Loucy (cell line): ENCODE data around the gene ZNF669.

Source experiments
- H2AFZ ChIP-seq: fragments of 200-600 bp; sonication (generic); 2 replicates; pipeline ENCODE4 v1.6.0; 2016; ENCODE audit warnings: antibody characterized with exemption, mild to moderate bottlenecking, low read length, moderate library complexity
- H3F3A ChIP-seq: fragments of 200-600 bp; 2 replicates; pipeline ENCODE4 v1.6.0; 2016; ENCODE audit warnings: antibody characterized with exemption, low read depth, mild to moderate bottlenecking
- H3K27me3 ChIP-seq: fragments of 200-600 bp; sonication (generic); 2 replicates; pipeline ENCODE4 v1.6.1; 2014; ENCODE audit warnings: low read length, mild to moderate bottlenecking; ENCODE audit not compliant: insufficient read depth, poor library complexity, severe bottlenecking
- H3K36me3 ChIP-seq: fragments of 200-600 bp; sonication (generic); 2 replicates; pipeline ENCODE4 v1.6.1; 2016; ENCODE audit warnings: low read length; ENCODE audit not compliant: insufficient read depth
- H3K4me1 ChIP-seq: fragments of 200-600 bp; sonication (generic); 2 replicates; pipeline ENCODE4 v1.5.1; 2014; ENCODE audit warnings: low read length, mild to moderate bottlenecking; ENCODE audit not compliant: insufficient read depth, poor library complexity, severe bottlenecking
- H3K4me2 ChIP-seq: fragments of 200-600 bp; sonication (generic); 2 replicates; pipeline ENCODE4 v1.6.0; 2014; ENCODE audit warnings: antibody characterized with exemption, low read length, low read depth, mild to moderate bottlenecking; ENCODE audit not compliant: poor library complexity, severe bottlenecking
- H3K4me3 ChIP-seq: fragments of 200-600 bp; sonication (generic); 2 replicates; pipeline ENCODE4 v1.5.1; 2014; ENCODE audit warnings: low read length, mild to moderate bottlenecking, mixed read lengths; ENCODE audit not compliant: poor library complexity, severe bottlenecking
- H3K79me2 ChIP-seq: fragments of 200-600 bp; sonication (generic); 2 replicates; pipeline ENCODE4 v1.6.1; 2014; ENCODE audit warnings: low read length; ENCODE audit not compliant: insufficient read depth
- H3K9ac ChIP-seq: fragments of 200-600 bp; sonication (generic); 2 replicates; pipeline ENCODE4 v1.6.0; 2014; ENCODE audit warnings: mild to moderate bottlenecking, low read depth, low read length, moderate library complexity; ENCODE audit not compliant: poor library complexity, severe bottlenecking
- H3K9me2 ChIP-seq: fragments of 200-600 bp; sonication (generic); replicated peaks from 2 replicates; pipeline ENCODE4 v1.6.1; 2016; ENCODE audit warnings: low read depth, low read length, mixed read lengths
- H3K9me3 ChIP-seq: fragments of 200-600 bp; sonication (generic); 2 replicates; pipeline ENCODE4 v1.6.1; 2014; ENCODE audit warnings: mild to moderate bottlenecking, antibody characterized with exemption, low read length, low read depth; ENCODE audit not compliant: insufficient read depth
- H4K20me1 ChIP-seq: fragments of 200-600 bp; sonication (generic); 2 replicates; pipeline ENCODE4 v1.6.0; 2014; ENCODE audit warnings: antibody characterized with exemption, low read length, mild to moderate bottlenecking; ENCODE audit not compliant: insufficient read depth, poor library complexity, severe bottlenecking
- CTCF ChIP-seq: fragments of 200-600 bp; sonication (generic); conservative IDR thresholded peaks from 2 replicates; pipeline ENCODE4 v1.5.1; 2014; ENCODE audit warnings: mild to moderate bottlenecking, antibody characterized with exemption, low read length
- EZH2phosphoT487 ChIP-seq: fragments of 200-600 bp; IDR thresholded peaks from 2 replicates; pipeline ENCODE4 v1.6.1; 2018; ENCODE audit warnings: antibody characterized with exemption, mild to moderate bottlenecking, moderate library complexity, borderline replicate concordance

Gene ZNF669

DNA sequence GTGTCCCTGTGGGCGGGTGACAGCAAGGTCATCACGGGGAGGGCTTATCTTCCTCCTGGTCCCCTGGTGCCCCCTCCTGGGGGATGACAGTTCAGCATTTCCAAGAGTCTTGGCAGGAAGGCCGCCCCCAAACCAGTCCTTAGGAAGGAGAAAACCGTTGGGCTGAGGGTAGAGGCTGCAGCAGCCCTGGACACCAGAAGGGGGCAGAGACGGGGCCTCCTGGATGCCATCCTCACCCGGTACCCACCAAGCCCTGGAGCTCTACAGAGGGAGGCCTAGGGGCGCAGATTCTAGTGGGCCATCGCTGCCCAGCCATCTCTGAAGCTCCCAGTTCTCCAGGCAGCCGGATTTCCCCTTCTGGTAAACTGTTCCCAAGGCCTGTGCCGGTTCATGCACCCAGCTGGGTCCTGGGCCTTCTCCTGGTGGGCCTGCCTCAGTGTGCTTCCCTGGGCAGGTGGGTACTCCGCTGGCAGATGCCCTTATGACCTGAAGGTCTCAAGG is 14.8 kb upstream of the ZNF669 start:
- no peaks in the 10 kb centered on the region for H3K36me3 ChIP-seq
- no peaks in the 10 kb centered on the region for H3K9me2 ChIP-seq
- no peaks in the 10 kb centered on the region for H3F3A ChIP-seq
- H3K27me3 ChIP-seq = no peaks in the 10 kb centered on the region
- H3K9me3 ChIP-seq = no peaks in the 10 kb centered on the region
- peak; percentile 51 for TF ChIP-seq CTCF
- no peak for TF ChIP-seq EZH2phosphoT487
- H3K4me2 ChIP-seq = no peak overlapping the region
- H3K9ac ChIP-seq = no peak overlapping the region
- H3K79me2 ChIP-seq = no peaks in the 10 kb centered on the region
- no peak overlapping the region for H3K4me3 ChIP-seq
- H3K4me1 ChIP-seq = no peaks in the 10 kb centered on the region
- no peak overlapping the region for H2AFZ ChIP-seq
- H4K20me1 ChIP-seq = no peaks in the 10 kb centered on the region

- no peaks in the 10 kb centered on the region for H3F3A ChIP-seq
- no peaks in the 10 kb centered on the region for H4K20me1 ChIP-seq
- H2AFZ ChIP-seq = no peak overlapping the region
- no peaks in the 10 kb centered on the region for H3K9me3 ChIP-seq
- no peak overlapping the region for H3K4me3 ChIP-seq
- no peak overlapping the region for H3K4me2 ChIP-seq
- H3K9ac ChIP-seq = no peak overlapping the region
- H3K4me1 ChIP-seq = no peaks in the 10 kb centered on the region
- H3K36me3 ChIP-seq = no peaks in the 10 kb centered on the region
- H3K79me2 ChIP-seq = no peaks in the 10 kb centered on the region
- no peaks in the 10 kb centered on the region for H3K27me3 ChIP-seq
- no peaks in the 10 kb centered on the region for H3K9me2 ChIP-seq
- no peak for TF ChIP-seq CTCF
- no peak for TF ChIP-seq EZH2phosphoT487
Observed at GRCh38 chr1:247115545-247115944, 11.4 kb upstream of the ZNF669 start.

DNA sequence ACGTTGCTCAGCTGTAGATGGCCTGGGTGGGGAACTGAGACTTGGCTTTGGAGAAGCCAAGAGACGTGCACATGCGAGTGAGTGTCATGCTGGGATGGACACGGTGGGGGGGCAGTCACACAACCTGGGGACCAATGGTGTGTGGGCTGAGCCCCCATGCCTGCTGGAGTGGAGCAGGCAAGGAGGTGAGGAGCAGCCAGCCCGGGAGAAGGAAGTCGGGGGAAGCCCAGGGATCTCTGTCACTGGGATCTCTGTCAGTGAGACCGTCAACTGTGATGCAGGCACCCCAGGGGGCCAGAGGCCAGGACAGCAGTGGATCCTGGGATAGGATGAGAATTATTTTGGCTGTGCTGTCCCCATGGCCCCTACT is 11.0 kb upstream of the ZNF669 start:
- Histone ChIP-seq H3K79me2 (no peaks in the 10 kb centered on the region), H3F3A (no peaks in the 10 kb centered on the region)

More for the DNA sequence above, 11.0 kb upstream of the ZNF669 start:
- Histone ChIP-seq H3K27me3 (no peaks in the 10 kb centered on the region), H3K4me1 (no peaks in the 10 kb centered on the region), H3K4me2 (no peak overlapping the region), H3K9me3 (no peaks in the 10 kb centered on the region), H3K36me3 (no peaks in the 10 kb centered on the region), H3K9ac (no peak overlapping the region), H2AFZ (no peak overlapping the region), H3K9me2 (no peaks in the 10 kb centered on the region), H3K4me3 (no peak overlapping the region), H4K20me1 (no peaks in the 10 kb centered on the region)
- TF ChIP-seq EZH2phosphoT487 (no peak), CTCF (no peak)
